ENCODE data around the gene LTO1.

DNA sequence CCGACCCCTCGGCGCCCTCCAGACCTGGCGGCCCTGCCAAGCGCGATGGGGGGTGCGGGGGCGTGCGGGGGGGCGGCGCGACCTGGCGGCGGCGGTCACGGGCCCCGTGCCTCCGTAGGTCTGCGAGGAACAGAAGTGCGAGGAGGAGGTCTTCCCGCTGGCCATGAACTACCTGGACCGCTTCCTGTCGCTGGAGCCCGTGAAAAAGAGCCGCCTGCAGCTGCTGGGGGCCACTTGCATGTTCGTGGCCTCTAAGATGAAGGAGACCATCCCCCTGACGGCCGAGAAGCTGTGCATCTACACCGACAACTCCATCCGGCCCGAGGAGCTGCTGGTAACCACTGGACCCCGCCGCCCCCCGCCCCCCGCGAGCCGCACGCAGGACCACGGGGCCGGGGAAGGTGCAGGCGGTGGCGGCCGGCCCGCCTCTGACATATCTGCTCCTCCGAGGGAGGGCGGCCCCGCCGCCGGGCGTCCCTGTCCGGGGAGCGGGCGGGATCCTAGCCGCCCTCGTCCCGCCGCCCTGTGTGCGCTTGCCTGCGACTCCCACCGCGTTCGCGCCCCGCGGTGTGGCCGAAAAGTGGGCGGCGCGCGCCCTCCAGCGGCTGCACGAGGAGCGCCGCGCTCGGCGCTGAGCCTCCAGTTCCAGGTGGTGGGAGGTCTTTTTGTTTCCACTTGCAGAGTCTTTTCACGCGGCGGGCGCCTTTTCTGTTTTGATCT lies 32.1 kb downstream of the LTO1 start:
- TF ChIP-seq GATA2 (IDR thresholded peaks at IDR 0.05; ENCODE audit: low read depth, low read length) (no peak), GATA3 (IDR thresholded peaks at IDR 0.05; ENCODE audit: low read depth, low read length) (no peak)

Measured in SH-SY5Y (cell line).